ENCODE data around the gene BCORL1.

DNA sequence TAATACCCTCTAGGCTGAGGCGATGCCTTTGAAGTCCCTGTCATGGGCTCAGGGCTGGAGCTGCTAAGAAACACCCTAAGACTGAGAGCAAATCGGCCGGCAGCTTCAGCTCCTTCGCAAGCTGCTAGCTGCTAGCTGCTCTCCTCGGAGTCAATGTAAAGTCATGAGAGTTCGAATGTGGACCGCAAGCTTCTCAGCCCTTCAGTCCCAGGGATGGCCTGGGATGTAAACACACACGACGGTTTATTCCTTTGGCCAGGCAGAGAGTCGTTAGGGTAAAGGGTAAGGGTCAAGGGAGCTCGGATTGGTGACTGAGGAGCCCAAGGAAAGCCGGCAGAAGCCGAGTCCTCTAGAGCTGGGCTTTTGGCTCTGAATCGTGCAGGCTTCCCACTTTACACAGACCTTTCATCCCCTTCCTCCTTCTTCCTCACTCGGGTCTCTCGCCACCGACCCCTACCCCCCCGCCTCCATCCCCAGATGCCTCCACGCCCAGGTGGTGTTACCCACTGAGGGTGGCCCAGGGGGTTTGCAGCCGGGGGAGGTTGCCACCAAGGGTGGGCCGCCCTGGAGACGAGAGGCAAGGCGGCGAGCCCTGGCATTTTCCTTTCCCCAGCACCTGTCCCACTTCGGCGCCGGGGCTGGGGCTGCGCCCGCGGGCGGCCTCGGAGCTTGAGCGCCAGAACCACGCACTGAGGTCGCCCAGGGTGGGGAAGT lies 3.1 kb upstream of the BCORL1 start:
- TF ChIP-seq, protein P1, sequence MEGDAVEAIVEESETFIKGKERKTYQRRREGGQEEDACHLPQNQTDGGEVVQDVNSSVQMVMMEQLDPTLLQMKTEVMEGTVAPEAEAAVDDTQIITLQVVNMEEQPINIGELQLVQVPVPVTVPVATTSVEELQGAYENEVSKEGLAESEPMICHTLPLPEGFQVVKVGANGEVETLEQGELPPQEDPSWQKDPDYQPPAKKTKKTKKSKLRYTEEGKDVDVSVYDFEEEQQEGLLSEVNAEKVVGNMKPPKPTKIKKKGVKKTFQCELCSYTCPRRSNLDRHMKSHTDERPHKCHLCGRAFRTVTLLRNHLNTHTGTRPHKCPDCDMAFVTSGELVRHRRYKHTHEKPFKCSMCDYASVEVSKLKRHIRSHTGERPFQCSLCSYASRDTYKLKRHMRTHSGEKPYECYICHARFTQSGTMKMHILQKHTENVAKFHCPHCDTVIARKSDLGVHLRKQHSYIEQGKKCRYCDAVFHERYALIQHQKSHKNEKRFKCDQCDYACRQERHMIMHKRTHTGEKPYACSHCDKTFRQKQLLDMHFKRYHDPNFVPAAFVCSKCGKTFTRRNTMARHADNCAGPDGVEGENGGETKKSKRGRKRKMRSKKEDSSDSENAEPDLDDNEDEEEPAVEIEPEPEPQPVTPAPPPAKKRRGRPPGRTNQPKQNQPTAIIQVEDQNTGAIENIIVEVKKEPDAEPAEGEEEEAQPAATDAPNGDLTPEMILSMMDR (conservative IDR thresholded peaks at IDR 0.05; ENCODE audit: low read depth, low read length): no peak
- TF ChIP-seq EZH2 (IDR thresholded peaks at IDR 0.05; ENCODE audit: borderline replicate concordance, low read depth, low read length, poor library complexity, severe bottlenecking): no peak
